GM23338 (cell line): Measurements from ENCODE around the gene PTGR2. TPM values are rescaled to one million over a fixed set of nuclear protein-coding genes. Genes with fewer than 3 reads are reported as not detected.

Source experiments
- ATAC-seq: fragments of 200-7000 bp; cut with Tn5 transposase; 3 replicates; pipeline ENCODE4 v1.9.1; 2020
- DNase-seq: peaks from one replicate; pipeline ENCODE4 v3.0.0-alpha.2; 2015; ENCODE audit warnings: low spot score
- H2AFZ ChIP-seq: fragments of 200-600 bp; sonication (generic); 2 replicates; pipeline ENCODE4 v1.8.0; 2016; ENCODE audit warnings: antibody characterized with exemption, mild to moderate bottlenecking, moderate library complexity
- H3F3A ChIP-seq: fragments of 200-600 bp; sonication (generic); replicated peaks from 2 replicates; pipeline ENCODE4 v1.8.0; 2017; ENCODE audit warnings: antibody characterized with exemption, mixed run types, low read depth
- H3K27ac ChIP-seq: fragments of 200-600 bp; sonication (generic); 2 replicates; pipeline ENCODE4 v1.6.1; 2016; ENCODE audit warnings: low read depth
- H3K27me3 ChIP-seq: fragments of 200-600 bp; sonication (generic); 2 replicates; pipeline ENCODE4 v1.8.0; 2016; ENCODE audit warnings: mild to moderate bottlenecking, mixed run types, moderate library complexity; ENCODE audit not compliant: insufficient read depth
- H3K36me3 ChIP-seq: fragments of 200-600 bp; sonication (generic); 2 replicates; pipeline ENCODE4 v1.8.0; 2016; ENCODE audit warnings: mild to moderate bottlenecking; ENCODE audit not compliant: insufficient read depth
- H3K4me1 ChIP-seq: fragments of 200-600 bp; sonication (generic); 2 replicates; pipeline ENCODE4 v1.8.0; 2016; ENCODE audit warnings: mild to moderate bottlenecking, moderate library complexity; ENCODE audit not compliant: insufficient read depth
- H3K4me2 ChIP-seq: fragments of 200-600 bp; sonication (generic); 2 replicates; pipeline ENCODE4 v1.7.1; 2017; ENCODE audit warnings: mixed run types
- H3K4me3 ChIP-seq: fragments of 200-600 bp; sonication (generic); 2 replicates; pipeline ENCODE4 v1.6.1; 2016; ENCODE audit warnings: mixed run types
- H3K79me2 ChIP-seq: fragments of 200-600 bp; sonication (generic); replicated peaks from 2 replicates; pipeline ENCODE4 v1.8.0; 2017; ENCODE audit warnings: mild to moderate bottlenecking; ENCODE audit not compliant: insufficient read depth
- H3K9me2 ChIP-seq: fragments of 200-600 bp; sonication (generic); 2 replicates; pipeline ENCODE4 v1.8.0; 2017; ENCODE audit not compliant: insufficient read depth
- H4K20me1 ChIP-seq: fragments of 200-600 bp; sonication (generic); replicated peaks from 2 replicates; pipeline ENCODE4 v1.8.0; 2017; ENCODE audit warnings: mild to moderate bottlenecking; ENCODE audit not compliant: insufficient read depth
- H3K27ac Mint-ChIP-seq: 2 replicates; pipeline ENCODE4 v1.8.0; 2020; ENCODE audit warnings: inconsistent platforms, mild to moderate bottlenecking, moderate library complexity, mixed read lengths
- H3K27me3 Mint-ChIP-seq: 3 replicates; pipeline ENCODE4 v1.8.0; 2022; ENCODE audit warnings: low read depth, mild to moderate bottlenecking, moderate library complexity, mixed read lengths, inconsistent platforms; ENCODE audit not compliant: insufficient read depth, poor library complexity
- H3K36me3 Mint-ChIP-seq: 3 replicates; pipeline ENCODE4 v1.8.0; 2021; ENCODE audit warnings: low read depth, mild to moderate bottlenecking, inconsistent platforms, moderate library complexity, mixed read lengths
- H3K4me1 Mint-ChIP-seq: 3 replicates; pipeline ENCODE4 v1.8.0; 2020; ENCODE audit warnings: mild to moderate bottlenecking, inconsistent platforms, mixed read lengths
- H3K4me3 Mint-ChIP-seq: 3 replicates; pipeline ENCODE4 v1.8.0; 2021; ENCODE audit warnings: moderate library complexity, mild to moderate bottlenecking, inconsistent platforms, mixed read lengths
- H3K9me3 Mint-ChIP-seq: 3 replicates; pipeline ENCODE4 v1.8.0; 2020; ENCODE audit warnings: moderate library complexity, mild to moderate bottlenecking, inconsistent platforms, mixed read lengths
- JUNB ChIP-seq: IDR thresholded peaks from one replicate; pipeline ENCODE4 v1.6.1; 2016; ENCODE audit warnings: antibody characterized with exemption; ENCODE audit not compliant: unreplicated experiment
- NANOG ChIP-seq: IDR thresholded peaks from 2 replicates; pipeline ENCODE4 v1.6.1; 2016; ENCODE audit warnings: antibody characterized with exemption, borderline replicate concordance
- POLR2AphosphoS5 ChIP-seq: IDR thresholded peaks from 2 replicates; pipeline ENCODE4 v1.6.1; 2016; ENCODE audit warnings: antibody characterized with exemption, low read depth
- ZNF331 ChIP-seq: fragments of 250-450 bp; sonication (Bioruptor Pico); IDR thresholded peaks from 2 replicates; pipeline ENCODE4 v1.5.0; 2020; ENCODE audit warnings: low read depth, mild to moderate bottlenecking, moderate library complexity
- ZNF462 ChIP-seq: fragments of 250-450 bp; sonication (Bioruptor Pico); IDR thresholded peaks from 2 replicates; pipeline ENCODE4 v1.5.0; 2020; ENCODE audit warnings: mild to moderate bottlenecking, moderate library complexity
- polyA plus RNA-seq: library from polyadenylated mRNA; unstranded; fragments of >200 nt; fragmentation: Nextera tagmentation; extraction: Ambion mirVana; gene quantifications from 2 replicates; pipeline ENCODE4 v1.2.1, GENCODE V29; 2016
- total RNA-seq: library from RNA; depleted of rRNA; stranded (reverse); fragments of >200 nt; shearing (Covaris generic); gene quantifications from 2 replicates; pipeline ENCODE4 v1.2.3, GENCODE V29; 2014

PTGR2 gene
- total and polyA plus RNA-seq, 2 experiments from 2014 or later = 20.0 to 25.4 TPM

- TF ChIP-seq ZNF462 = no peak
- no peak for TF ChIP-seq ZNF331 (CRISPR knock-in tag)
- no peak for TF ChIP-seq NANOG
- no peak for TF ChIP-seq JUNB
These were observed 37.5 kb upstream of the PTGR2 start (continued) for GRCh38 chr14:73814153-73814552.

- H3K9me2 ChIP-seq = no peaks in the 10 kb centered on the region
- H3K4me3 ChIP-seq = no peak overlapping the region
- no peaks in the 10 kb centered on the region for H3K4me1 ChIP-seq
- no peaks in the 10 kb centered on the region for H3K79me2 ChIP-seq
- no peak overlapping the region for H3K27ac ChIP-seq
- Mint-ChIP-seq H3K4me1 (no peaks in the 10 kb centered on the region; the same call in 2 of the 3 replicates), H3K9me3 (no peaks in the 10 kb centered on the region), H3K36me3 (no peaks in the 10 kb centered on the region), H3K4me3 (no peak overlapping the region), H3K27me3 (peaks cover 6% of the 10 kb centered on the region), H3K27ac (no peak overlapping the region)
- no peaks in the 10 kb centered on the region for H3K36me3 ChIP-seq
- no peaks in the 10 kb centered on the region for H3K27me3 ChIP-seq
- H2AFZ ChIP-seq = no peak overlapping the region
- H3F3A ChIP-seq = no peaks in the 10 kb centered on the region
- no peaks in the 10 kb centered on the region for H4K20me1 ChIP-seq
- DNase-seq (no peak), ATAC-seq (no peak)
- no peak overlapping the region for H3K4me2 ChIP-seq
- TF ChIP-seq ZNF462 = no peak
- TF ChIP-seq POLR2AphosphoS5 = no peak
These were observed 35.8 kb upstream of the PTGR2 start for GRCh38 chr14:73815849-73816248.
